ENCODE results near the gene DYNC2H1.

DNA sequence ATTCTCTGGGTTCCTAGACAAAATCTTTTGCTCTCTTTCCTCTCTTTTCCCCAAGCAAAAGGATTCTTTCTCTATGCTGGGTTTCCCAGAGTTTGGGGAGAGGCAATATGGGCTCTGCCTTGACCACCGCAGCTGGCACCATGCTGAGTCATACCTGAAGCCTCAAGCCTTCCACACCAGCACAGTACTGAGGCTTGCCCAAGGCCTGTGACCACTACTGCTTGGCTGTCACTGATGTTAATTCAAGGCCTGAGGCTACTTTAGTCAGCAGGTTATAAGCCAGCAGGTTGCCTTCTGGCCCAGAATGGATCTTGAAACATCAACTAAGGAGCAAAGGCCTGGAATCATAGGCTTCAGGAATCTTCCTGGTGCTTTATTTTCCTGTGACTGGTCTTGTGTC lies 185.3 kb downstream of the DYNC2H1 start:
- TF ChIP-seq ZBTB33 (IDR thresholded peaks at IDR 0.05) (no peak), TAF1 (conservative IDR thresholded peaks at IDR 0.05) (no peak), YY1 (IDR thresholded peaks at IDR 0.05) (no peak), EGR1 (IDR thresholded peaks at IDR 0.05; ENCODE audit: low read depth in 2 of 2) (no peak), RAD21 (IDR thresholded peaks at IDR 0.05) (no peak), CTCF (IDR thresholded peaks at IDR 0.05; ENCODE audit: low read depth, low read length, missing input control) (no peak), JUND (IDR thresholded peaks at IDR 0.05) (no peak), FOXA1 (IDR thresholded peaks at IDR 0.05) (no peak), GABPA (IDR thresholded peaks at IDR 0.05 in 1 of 2, conservative IDR thresholded peaks at IDR 0.05 in 1 of 2) (no peak), REST (IDR thresholded peaks at IDR 0.05) (no peak)
- TF ChIP-seq, protein P1, sequence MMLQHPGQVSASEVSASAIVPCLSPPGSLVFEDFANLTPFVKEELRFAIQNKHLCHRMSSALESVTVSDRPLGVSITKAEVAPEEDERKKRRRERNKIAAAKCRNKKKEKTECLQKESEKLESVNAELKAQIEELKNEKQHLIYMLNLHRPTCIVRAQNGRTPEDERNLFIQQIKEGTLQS (IDR thresholded peaks at IDR 0.05), result no peak
- TF ChIP-seq, protein P2, sequence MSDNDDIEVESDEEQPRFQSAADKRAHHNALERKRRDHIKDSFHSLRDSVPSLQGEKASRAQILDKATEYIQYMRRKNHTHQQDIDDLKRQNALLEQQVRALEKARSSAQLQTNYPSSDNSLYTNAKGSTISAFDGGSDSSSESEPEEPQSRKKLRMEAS (IDR thresholded peaks at IDR 0.05), result no peak

Data from liver (tissue), 3 donors.